HCT116 (cell line): ENCODE results near the gene SERPING1. TPM values are rescaled to one million over a fixed set of nuclear protein-coding genes. Genes with fewer than 3 reads are reported as not detected.

Source experiments
- ATAC-seq: fragments of 200-7000 bp; cut with Tn5 transposase; 2 replicates; pipeline ENCODE4 v1.9.1; 2020; ENCODE audit warnings: mild to moderate bottlenecking, moderate library complexity
- BruUV-seq: library from RNA; stranded (reverse); fragments of 400-500 nt; replicated peaks from 2 replicates; lab custom pipeline; 2021; lab: Mats Ljungman, UMichigan
- CTCF ChIA-PET: fragments of 300-600 bp; sonication (Branson Sonifier 250); formaldehyde crosslinking; loops from one replicate; lab custom pipeline; 2021; ENCODE audit warnings: antibody characterized with exemption; lab: Charles Lee
- POLR2A ChIA-PET: fragments of 300-600, 350-600 bp; sonication (Branson Sonifier 250); formaldehyde crosslinking; loops from one replicate; lab custom pipeline; 2021; ENCODE audit warnings: antibody characterized with exemption; lab: Charles Lee
- RAD21 ChIA-PET, 2 experiments: fragments of 300-600 bp; sonication (Branson Sonifier 250); formaldehyde crosslinking; loops; one replicate each; lab custom pipeline; 2023; ENCODE audit warnings: low total read pairs in 2 of 2; ENCODE audit not compliant: uncharacterized antibody in 2 of 2, unreplicated experiment in 2 of 2, low non-redundant PET in 1 of 2; lab: Charles Lee
- DNase-seq: peaks from one replicate; pipeline ENCODE4 v3.0.0-alpha.2; 2010; ENCODE audit warnings: low read depth, low spot score
- H2AFZ ChIP-seq: fragments of 200-600 bp; shearing (Covaris generic), sonication (generic); 2 replicates; pipeline ENCODE4 v1.6.1; 2017; ENCODE audit warnings: low read depth, mixed run types, mixed read lengths, antibody characterized with exemption, low read length; ENCODE audit not compliant: poor library complexity, severe bottlenecking
- H3K27ac ChIP-seq: 2 replicates; pipeline ENCODE4 v1.5.1; 2012; ENCODE audit warnings: low read depth, low read length
- H3K27me3 ChIP-seq: fragments of 200-600 bp; sonication (generic); 2 replicates; pipeline ENCODE4 v1.6.1; 2016; ENCODE audit warnings: mixed run types, low read length, mixed read lengths; ENCODE audit not compliant: insufficient read depth
- H3K36me3 ChIP-seq, 2 experiments: fragments of 200-500 bp in 1 of 2; fragments of 200-600 bp in 1 of 2; sonication (Bioruptor generic) in 1 of 2; sonication (generic) in 1 of 2; 2 replicates each; pipeline versions ENCODE4 v1.5.1 to v1.6.1; 2014 to 2016; ENCODE audit warnings: low read length in 2 of 2, inconsistent platforms in 1 of 2, mixed read lengths in 1 of 2, mixed run types in 1 of 2; ENCODE audit not compliant: insufficient read depth in 2 of 2, control insufficient read depth in 1 of 2
- H3K4me1 ChIP-seq, 2 experiments: fragments of 200-600 bp in 1 of 2; sonication (generic) in 1 of 2; 2 replicates each; pipeline versions ENCODE4 v1.5.1 to v1.6.1; 2012 to 2017; ENCODE audit warnings: low read length in 2 of 2, inconsistent platforms in 1 of 2, mild to moderate bottlenecking in 1 of 2, mixed read lengths in 1 of 2, mixed run types in 1 of 2, moderate library complexity in 1 of 2; ENCODE audit not compliant: insufficient read depth in 2 of 2, control insufficient read depth in 1 of 2
- H3K4me2 ChIP-seq: fragments of 200-600 bp; sonication (generic); 2 replicates; pipeline ENCODE4 v1.6.1; 2017; ENCODE audit warnings: mixed run types, low read length, mixed read lengths
- H3K4me3 ChIP-seq, 2 experiments: fragments of 200-600 bp in 1 of 2; sonication (generic) in 1 of 2; replicated peaks in 1 of 2; 2 replicates each; pipeline ENCODE4 v1.5.1; 2011 to 2016; ENCODE audit warnings: low read length in 2 of 2, control low read depth in 1 of 2, low read depth in 1 of 2, mild to moderate bottlenecking in 1 of 2, mixed read lengths in 1 of 2, mixed run types in 1 of 2
- H3K79me2 ChIP-seq: fragments of 200-600 bp; sonication (generic); 2 replicates; pipeline ENCODE4 v1.6.1; 2017; ENCODE audit warnings: mild to moderate bottlenecking, mixed run types, low read length, moderate library complexity, mixed read lengths; ENCODE audit not compliant: insufficient read depth
- H3K9ac ChIP-seq: fragments of 200-600 bp; sonication (generic); 2 replicates; pipeline ENCODE4 v1.6.1; 2016; ENCODE audit warnings: low read length, mixed read lengths
- H3K9me2 ChIP-seq: fragments of 200-600 bp; sonication (generic), shearing (Covaris generic); 2 replicates; pipeline ENCODE4 v1.6.1; 2017; ENCODE audit warnings: mixed run types, mild to moderate bottlenecking, moderate library complexity; ENCODE audit not compliant: insufficient read depth
- H3K9me3 ChIP-seq, 2 experiments: fragments of 200-500 bp in 1 of 2; fragments of 200-600 bp in 1 of 2; sonication (Bioruptor generic) in 1 of 2; sonication (generic) in 1 of 2; 2 replicates each; pipeline ENCODE4 v1.6.1; 2014 to 2017; ENCODE audit warnings: low read length in 2 of 2, mixed read lengths in 2 of 2, inconsistent platforms in 1 of 2, low read depth in 1 of 2, mild to moderate bottlenecking in 1 of 2, mixed run types in 1 of 2, moderate library complexity in 1 of 2; ENCODE audit not compliant: control insufficient read depth in 1 of 2, insufficient read depth in 1 of 2
- H4K20me1 ChIP-seq: fragments of 200-600 bp; sonication (generic), shearing (Covaris generic); 2 replicates; pipeline ENCODE4 v1.6.1; 2017; ENCODE audit warnings: mixed run types, mild to moderate bottlenecking, moderate library complexity; ENCODE audit not compliant: insufficient read depth
- CBX3 ChIP-seq: IDR thresholded peaks from 2 replicates; pipeline ENCODE4 v1.6.1; 2012; ENCODE audit warnings: low read depth
- CTCF ChIP-seq, 3 experiments: fragments of 200-600 bp in 1 of 3; sonication (generic) in 1 of 3; IDR thresholded peaks in 2 of 3; conservative IDR thresholded peaks in 1 of 3; 2 replicates each; pipeline ENCODE4 v1.5.1; 2012 to 2017; ENCODE audit warnings: low read depth in 2 of 3, low read length in 2 of 3, antibody characterized with exemption in 1 of 3, borderline replicate concordance in 1 of 3, control low read depth in 1 of 3, mild to moderate bottlenecking in 1 of 3, mixed read lengths in 1 of 3, mixed run types in 1 of 3, moderate library complexity in 1 of 3; ENCODE audit not compliant: insufficient read depth in 1 of 3
- EGR1 ChIP-seq: IDR thresholded peaks from 2 replicates; pipeline ENCODE4 v1.6.1; 2012; ENCODE audit warnings: low read depth
- ELF1 ChIP-seq: IDR thresholded peaks from 2 replicates; pipeline ENCODE4 v1.6.1; 2012; ENCODE audit warnings: low read depth, borderline replicate concordance
- EZH2phosphoT487 ChIP-seq: fragments of 200-600 bp; IDR thresholded peaks from 2 replicates; pipeline ENCODE4 v1.6.1; 2018; ENCODE audit warnings: antibody characterized with exemption, borderline replicate concordance
- JUND ChIP-seq: IDR thresholded peaks from 2 replicates; pipeline ENCODE4 v1.6.1; 2012
- MAX ChIP-seq: IDR thresholded peaks from 2 replicates; pipeline ENCODE4 v1.6.1; 2012
- POLR2A ChIP-seq: IDR thresholded peaks from 2 replicates; pipeline ENCODE4 v1.7.0; 2011; ENCODE audit warnings: borderline replicate concordance; ENCODE audit not compliant: insufficient read depth, insufficient read length; ENCODE audit errors: extremely low read depth
- RAD21 ChIP-seq: IDR thresholded peaks from 2 replicates; pipeline ENCODE4 v1.6.1; 2012; ENCODE audit warnings: low read depth, mild to moderate bottlenecking
- SIN3A ChIP-seq: IDR thresholded peaks from 2 replicates; pipeline ENCODE4 v1.6.1; 2012; ENCODE audit warnings: low read depth
- SRF ChIP-seq: IDR thresholded peaks from 2 replicates; pipeline ENCODE4 v1.6.1; 2012; ENCODE audit warnings: low read depth
- ZBTB33 ChIP-seq: IDR thresholded peaks from 2 replicates; pipeline ENCODE4 v1.6.1; 2011; ENCODE audit warnings: mild to moderate bottlenecking, low read length, moderate library complexity; ENCODE audit not compliant: insufficient replicate concordance; ENCODE audit errors: extremely low read depth
- ZFX ChIP-seq: fragments of 450-650 bp; IDR thresholded peaks from 2 replicates; pipeline ENCODE4 v1.6.1; 2017
- ZNF274 ChIP-seq: fragments of 200-500 bp; sonication (Bioruptor generic); IDR thresholded peaks from 2 replicates; pipeline ENCODE4 v1.6.1; 2014; ENCODE audit warnings: mild to moderate bottlenecking, low read depth, low read length, inconsistent platforms
- intact Hi-C: fragments of 100-400 bp; cut with micrococcal nuclease; formaldehyde crosslinking; loops from 2 replicates; pipeline ENCODE4 v1.10.0; 2022
- total RNA-seq: library from RNA; stranded (reverse); gene quantifications from one replicate; pipeline ENCODE4 v1.2.1, GENCODE V29; 2021; ENCODE audit not compliant: unreplicated experiment
- TF ChIP-seq, protein P1 (sequence below): IDR thresholded peaks from 2 replicates; pipeline ENCODE4 v1.6.1; 2012

Gene SERPING1
- total RNA-seq, 1 experiment from 2014 or later = 3.4 TPM

GRCh38 chr11:57584341-57584740 lies 13.1 kb upstream of the SERPING1 start:
- intact Hi-C loops = no loop called here
- no peak for ATAC-seq
- H3K4me3 ChIP-seq = no peak overlapping the region
- BruUV-seq = no TSS peak
- no peak overlapping the region for H2AFZ ChIP-seq
- no peaks in the 10 kb centered on the region for H4K20me1 ChIP-seq
- POLR2A ChIA-PET = no interaction called here
- no peaks in the 10 kb centered on the region for H3K36me3 ChIP-seq
- H3K27me3 ChIP-seq = no peaks in the 10 kb centered on the region
- H3K9ac ChIP-seq = no peak overlapping the region
- no peaks in the 10 kb centered on the region for H3K79me2 ChIP-seq
- no peak overlapping the region for H3K27ac ChIP-seq
- H3K9me3 ChIP-seq = no peaks in the 10 kb centered on the region
- H3K4me1 ChIP-seq = no peaks in the 10 kb centered on the region
- H3K9me2 ChIP-seq = no peaks in the 10 kb centered on the region
- no peak for TF ChIP-seq RAD21
- TF ChIP-seq ZBTB33 = no peak
- no peak for TF ChIP-seq CBX3
- no peak for TF ChIP-seq ZFX
- TF ChIP-seq CTCF (IDR thresholded peaks at IDR 0.05 in 2 of 3, conservative IDR thresholded peaks at IDR 0.05 in 1 of 3; ENCODE audit: borderline replicate concordance in 1 of 3, insufficient read depth in 1 of 3, low read depth in 2 of 3, low read length in 2 of 3) = no peak
- TF ChIP-seq, protein P1, sequence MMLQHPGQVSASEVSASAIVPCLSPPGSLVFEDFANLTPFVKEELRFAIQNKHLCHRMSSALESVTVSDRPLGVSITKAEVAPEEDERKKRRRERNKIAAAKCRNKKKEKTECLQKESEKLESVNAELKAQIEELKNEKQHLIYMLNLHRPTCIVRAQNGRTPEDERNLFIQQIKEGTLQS = no peak
- no peak for TF ChIP-seq SRF
- no peak for TF ChIP-seq JUND
- TF ChIP-seq ELF1 = no peak
- TF ChIP-seq ZNF274 = no peak
- TF ChIP-seq MAX = no peak
- no peak for TF ChIP-seq POLR2A
- no peak for TF ChIP-seq EGR1
- TF ChIP-seq EZH2phosphoT487 = no peak
- no peak for TF ChIP-seq SIN3A
- no peak overlapping the region for H3K4me2 ChIP-seq
- CTCF ChIA-PET = no interaction called here
- DNase-seq = no peak
- RAD21 ChIA-PET = no interaction called here
